Activated CD8-positive, alpha-beta T cell treated with anti-CD3 and anti-CD28 coated beads, Interleukin-2, amount 10 ng/mL, durations not matched to agents 7 days and 5 days (primary cell): ENCODE data around the gene KCTD17. TPM values are rescaled to one million over a fixed set of nuclear protein-coding genes. Genes with fewer than 3 reads are reported as not detected.

Source experiments
- ATAC-seq: fragments of 150-1000 bp; cut with Tn5 transposase; one replicate; pipeline ENCODE4 v1.10.0; 2021; ENCODE audit warnings: moderate library complexity
- CTCF ChIA-PET: fragments of 350-600 bp; sonication (Branson Sonifier 250); formaldehyde crosslinking; loops from one replicate; lab custom pipeline; 2021; ENCODE audit warnings: antibody characterized with exemption; lab: Charles Lee
- POLR2A ChIA-PET: fragments of 350-600 bp; sonication (Branson Sonifier 250); formaldehyde crosslinking; loops from one replicate; lab custom pipeline; 2021; ENCODE audit warnings: antibody characterized with exemption; lab: Charles Lee
- DNase-seq: peaks from one replicate; pipeline ENCODE4 v3.0.0-alpha.2; 2020
- H3K27ac Mint-ChIP-seq: one replicate; pipeline ENCODE4 v1.8.0; 2021; ENCODE audit warnings: mild to moderate bottlenecking, mixed read lengths
- H3K27me3 Mint-ChIP-seq: one replicate; pipeline ENCODE4 v1.8.0; 2021; ENCODE audit warnings: low read depth, mixed read lengths
- H3K36me3 Mint-ChIP-seq: one replicate; pipeline ENCODE4 v1.8.0; 2021; ENCODE audit warnings: low read depth, mixed read lengths
- H3K4me1 Mint-ChIP-seq: one replicate; pipeline ENCODE4 v1.8.0; 2021; ENCODE audit warnings: low read depth, mixed read lengths
- H3K4me3 Mint-ChIP-seq: one replicate; pipeline ENCODE4 v1.8.0; 2021; ENCODE audit warnings: mild to moderate bottlenecking, mixed read lengths
- H3K9me3 Mint-ChIP-seq: one replicate; pipeline ENCODE4 v1.8.0; 2022; ENCODE audit warnings: mixed read lengths; ENCODE audit not compliant: insufficient read depth
- total RNA-seq, 2 experiments: library from RNA; stranded (reverse); gene quantifications; one replicate each; pipeline ENCODE4 v1.2.3, GENCODE V29; 2021

KCTD17 gene
- total RNA-seq, 2 experiments from 2014 or later: 34.3 to 35.9 TPM

GRCh38 chr22:37056246-37056645, 4.7 kb downstream of the KCTD17 start:
- DNase-seq (no peak), ATAC-seq (no peak)
- POLR2A ChIA-PET: no interaction called here
- H3K9me3 Mint-ChIP-seq: no peaks in the 10 kb centered on the region
- no peaks in the 10 kb centered on the region for H3K27me3 Mint-ChIP-seq
- H3K4me1 Mint-ChIP-seq: peaks cover 34% of the 10 kb centered on the region
- CTCF ChIA-PET: interaction anchor here (1.9 kb wide), 1 partner anchor 12 kb away, joined by 7 read pairs; no protein-coding TSS in a partner anchor
- peaks cover 14% of the 10 kb centered on the region for H3K36me3 Mint-ChIP-seq
- H3K4me3 Mint-ChIP-seq: no peak overlapping the region
- H3K27ac Mint-ChIP-seq: no peak overlapping the region

DNA sequence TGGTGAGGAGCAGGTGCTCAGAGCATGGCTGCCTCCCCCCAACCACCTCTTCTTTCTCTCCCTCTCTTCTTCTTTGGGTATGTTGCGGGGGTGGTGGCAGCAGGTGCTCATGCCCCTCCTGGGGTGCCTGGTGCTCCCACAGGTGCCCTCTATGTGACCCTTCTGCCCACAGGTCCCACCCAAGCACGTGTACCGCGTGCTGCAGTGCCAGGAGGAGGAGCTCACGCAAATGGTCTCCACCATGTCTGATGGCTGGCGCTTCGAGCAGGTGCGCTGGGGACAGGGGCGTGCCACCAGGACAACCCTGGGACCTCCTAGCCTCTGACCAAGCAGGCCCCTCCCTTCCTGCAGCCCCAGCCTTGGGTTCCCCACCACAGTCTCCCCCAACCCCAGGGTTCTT, 5.7 kb downstream of the KCTD17 start:
- no peak for DNase-seq
- Mint-ChIP-seq H3K4me3 (no peak overlapping the region), H3K4me1 (peaks cover 34% of the 10 kb centered on the region), H3K9me3 (no peaks in the 10 kb centered on the region), H3K36me3 (peaks cover 14% of the 10 kb centered on the region), H3K27me3 (no peaks in the 10 kb centered on the region), H3K27ac (no peak overlapping the region)
- POLR2A ChIA-PET: interaction anchor here (0.6 kb wide), 1 partner anchor 243 kb away, joined by 3 read pairs; no protein-coding TSS in a partner anchor
- ATAC-seq: no peak
- CTCF ChIA-PET: no interaction called here

DNA sequence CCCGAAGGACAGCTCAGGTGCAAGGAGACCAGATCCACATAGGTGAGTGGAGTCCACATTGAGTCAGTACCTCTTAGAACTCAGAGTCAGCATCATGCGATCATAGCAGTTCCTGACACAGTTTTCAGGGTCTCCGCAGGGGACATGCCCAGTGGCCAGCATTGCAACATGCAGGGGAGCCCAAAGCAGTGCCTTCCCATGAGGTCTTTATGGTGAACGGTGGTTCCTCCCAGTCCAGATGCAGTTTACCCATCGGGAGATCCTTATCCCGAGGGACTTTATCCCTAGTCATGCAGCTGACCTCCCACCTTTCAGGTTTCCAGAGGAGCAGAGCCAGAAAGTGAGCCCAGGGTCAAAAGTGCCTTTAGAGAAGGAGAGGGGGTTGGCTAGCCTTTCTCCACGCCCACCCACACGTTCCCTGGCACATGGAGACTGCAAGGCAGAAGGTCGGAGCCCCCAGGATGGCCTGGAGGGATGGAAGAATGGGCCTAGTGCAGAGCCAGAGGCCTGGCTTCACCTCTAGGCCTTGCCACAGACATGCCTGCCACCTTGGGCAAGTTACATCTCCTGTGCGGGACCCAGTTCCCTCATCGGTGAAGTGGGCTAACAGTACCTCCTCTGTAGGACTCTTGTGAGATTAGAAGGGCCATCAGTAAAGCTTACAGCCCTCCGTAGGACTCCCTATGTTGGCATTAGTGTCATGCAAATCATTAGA, 6.4 kb downstream of the KCTD17 start:
- ATAC-seq (no peak), DNase-seq (no peak)
- ChIA-PET POLR2A (no interaction called here), CTCF (no interaction called here)
- no peaks in the 10 kb centered on the region for H3K9me3 Mint-ChIP-seq
- H3K4me3 Mint-ChIP-seq: no peak overlapping the region
- peaks cover 31% of the 10 kb centered on the region for H3K4me1 Mint-ChIP-seq
- no peak overlapping the region for H3K27ac Mint-ChIP-seq
- no peaks in the 10 kb centered on the region for H3K27me3 Mint-ChIP-seq
- H3K36me3 Mint-ChIP-seq: peaks cover 14% of the 10 kb centered on the region

GRCh38 chr22:37058917-37059701, 7.6 kb downstream of the KCTD17 start:
- ATAC-seq: no peak
- H3K4me3 Mint-ChIP-seq: no peak overlapping the region
- no peaks in the 10 kb centered on the region for H3K9me3 Mint-ChIP-seq
- POLR2A ChIA-PET: no interaction called here
- CTCF ChIA-PET: interaction anchor here (0.9 kb wide), 1 partner anchor 141 kb away, joined by 4 read pairs; no protein-coding TSS in a partner anchor
- no peak overlapping the region for H3K27ac Mint-ChIP-seq
- H3K36me3 Mint-ChIP-seq: peaks cover 10% of the 10 kb centered on the region
- peaks cover 29% of the 10 kb centered on the region for H3K4me1 Mint-ChIP-seq
- DNase-seq: no peak
- H3K27me3 Mint-ChIP-seq: no peaks in the 10 kb centered on the region

- Mint-ChIP-seq H3K4me1 (peaks cover 29% of the 10 kb centered on the region), H3K27ac (peak overlapping the region; percentile 60), H3K36me3 (peaks cover 10% of the 10 kb centered on the region), H3K27me3 (no peaks in the 10 kb centered on the region), H3K4me3 (peak overlapping the region; percentile 12), H3K9me3 (no peaks in the 10 kb centered on the region)
- ATAC-seq (peak; percentile 69), DNase-seq (peak; percentile 51)
- ChIA-PET POLR2A (no interaction called here), CTCF (no interaction called here)
These were observed 8.4 kb downstream of the KCTD17 start for GRCh38 chr22:37059876-37060449.

- peak overlapping the region; percentile 60 for H3K27ac Mint-ChIP-seq
- peaks cover 29% of the 10 kb centered on the region for H3K4me1 Mint-ChIP-seq
- peak; percentile 39 for DNase-seq
- H3K9me3 Mint-ChIP-seq: no peaks in the 10 kb centered on the region
- CTCF ChIA-PET: interaction anchor here (0.6 to 0.9 kb wide), 3 partner anchors 19 to 199 kb away, joined by 3 to 4 read pairs (median 3); no protein-coding TSS in a partner anchor
- ATAC-seq: no peak
- H3K36me3 Mint-ChIP-seq: peaks cover 10% of the 10 kb centered on the region
- no peak overlapping the region for H3K4me3 Mint-ChIP-seq
- no peaks in the 10 kb centered on the region for H3K27me3 Mint-ChIP-seq
- POLR2A ChIA-PET: interaction anchor here (0.7 kb wide), 1 partner anchor 61 kb away, joined by 3 read pairs; no protein-coding TSS in a partner anchor
These were observed 9.5 kb downstream of the KCTD17 start for GRCh38 chr22:37060801-37061610.

- no peaks in the 10 kb centered on the region for H3K27me3 Mint-ChIP-seq
- ATAC-seq: no peak
- ChIA-PET POLR2A (interaction anchor here (0.7 kb wide), 1 partner anchor 60 kb away, joined by 3 read pairs; no protein-coding TSS in a partner anchor), CTCF (no interaction called here)
- DNase-seq: no peak
- no peak overlapping the region for H3K27ac Mint-ChIP-seq
- no peaks in the 10 kb centered on the region for H3K9me3 Mint-ChIP-seq
- H3K4me3 Mint-ChIP-seq: no peak overlapping the region
- peaks cover 6% of the 10 kb centered on the region for H3K36me3 Mint-ChIP-seq
- H3K4me1 Mint-ChIP-seq: peaks cover 29% of the 10 kb centered on the region
These were observed 10.3 kb downstream of the KCTD17 start for GRCh38 chr22:37061611-37062375.

DNA sequence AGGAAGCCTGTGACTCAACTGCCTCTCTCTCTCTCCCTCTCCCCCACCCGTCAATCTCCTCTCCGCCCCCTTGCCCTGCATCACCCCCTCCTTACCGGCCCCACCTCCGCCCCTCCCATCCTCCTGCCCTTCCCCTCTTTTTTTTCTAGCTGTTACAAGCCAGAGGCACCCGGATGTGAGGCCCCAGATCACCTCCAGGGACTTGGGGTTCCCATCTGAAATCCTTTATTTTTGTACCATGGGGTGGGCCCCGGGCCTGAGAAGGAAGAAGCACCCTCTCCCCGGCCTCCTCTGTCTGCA, 10.8 kb downstream of the KCTD17 start:
- H3K27me3 Mint-ChIP-seq: no peaks in the 10 kb centered on the region
- peaks cover 6% of the 10 kb centered on the region for H3K36me3 Mint-ChIP-seq
- CTCF ChIA-PET: no interaction called here
- H3K4me3 Mint-ChIP-seq: no peak overlapping the region
- peaks cover 29% of the 10 kb centered on the region for H3K4me1 Mint-ChIP-seq
- POLR2A ChIA-PET: no interaction called here
- no peak overlapping the region for H3K27ac Mint-ChIP-seq
- ATAC-seq: no peak
- DNase-seq: no peak
- H3K9me3 Mint-ChIP-seq: no peaks in the 10 kb centered on the region

DNA sequence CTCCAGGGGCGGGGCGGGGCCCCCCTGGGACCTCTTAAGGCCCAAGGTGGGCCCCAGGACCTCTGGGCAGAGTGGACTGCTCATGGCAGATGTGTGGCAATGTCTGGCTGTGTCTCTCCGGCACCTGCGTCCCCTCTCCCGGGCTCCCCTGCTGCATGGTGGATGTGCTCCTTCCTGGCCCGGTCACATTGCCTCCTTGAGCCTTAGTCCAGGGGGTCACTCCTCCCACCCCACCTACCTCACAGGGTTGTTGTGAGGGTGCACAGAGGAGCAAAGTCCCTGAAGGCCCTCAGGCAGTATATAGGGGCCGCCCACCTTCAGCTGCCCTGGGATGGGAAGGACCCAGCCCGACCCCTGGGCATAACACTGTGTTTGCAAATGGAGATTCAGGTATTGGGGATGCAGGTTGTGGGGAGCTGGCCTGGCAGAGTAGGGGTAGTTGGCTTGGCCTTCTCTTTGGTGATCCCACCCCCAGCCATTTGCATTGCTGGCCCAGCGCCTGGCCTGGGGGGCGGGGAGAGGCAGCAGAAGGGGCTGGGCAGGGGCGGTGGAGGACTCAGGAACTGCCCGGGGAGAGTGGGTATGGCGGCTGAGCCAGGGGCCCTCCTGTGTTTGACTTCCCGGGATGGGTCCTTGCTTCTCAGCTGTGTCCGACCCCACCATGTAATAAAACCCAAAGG, 11.3 kb downstream of the KCTD17 start:
- Mint-ChIP-seq H3K4me3 (no peak overlapping the region), H3K4me1 (peaks cover 29% of the 10 kb centered on the region), H3K27ac (no peak overlapping the region), H3K36me3 (peaks cover 3% of the 10 kb centered on the region), H3K9me3 (no peaks in the 10 kb centered on the region), H3K27me3 (no peaks in the 10 kb centered on the region)
- ATAC-seq (no peak), DNase-seq (no peak)
- CTCF ChIA-PET: no interaction called here
- POLR2A ChIA-PET: no interaction called here

- Mint-ChIP-seq H3K27ac (no peak overlapping the region), H3K9me3 (no peaks in the 10 kb centered on the region), H3K4me3 (no peak overlapping the region), H3K27me3 (peaks cover 3% of the 10 kb centered on the region), H3K36me3 (peaks cover 2% of the 10 kb centered on the region), H3K4me1 (peaks cover 29% of the 10 kb centered on the region)
- ChIA-PET POLR2A (no interaction called here), CTCF (no interaction called here)
- no peak for DNase-seq
- ATAC-seq: no peak
These were observed 12.2 kb downstream of the KCTD17 start for GRCh38 chr22:37063431-37064420.
